ENCODE results near the gene CHST11.

The CHST11 gene

GRCh38 chr12:104694711-104695110 is 238.0 kb downstream of the CHST11 start:
- Histone ChIP-seq H3K4me3 (ENCODE audit: low read depth in 1 of 2, low read length in 2 of 2) (no peak overlapping the region), H3K27ac (ENCODE audit: low read depth, low read length) (no peak overlapping the region), H3K36me3 (ENCODE audit: insufficient read depth, low read length) (no peaks in the 10 kb centered on the region), H3K9me3 (ENCODE audit: low read length) (no peaks in the 10 kb centered on the region), H3K9ac (ENCODE audit: low read length) (no peak overlapping the region), H3K27me3 (ENCODE audit: control insufficient read depth in 1 of 2, insufficient read depth in 2 of 2, low read length in 2 of 2) (no peaks in the 10 kb centered on the region), H3K4me1 (ENCODE audit: insufficient read depth, low read length) (peaks cover 7% of the 10 kb centered on the region)

GRCh38 chr12:104695453-104696148 is 238.9 kb downstream of the CHST11 start:
- Histone ChIP-seq H3K27me3 (ENCODE audit: control insufficient read depth in 1 of 2, insufficient read depth in 2 of 2, low read length in 2 of 2) (no peaks in the 10 kb centered on the region), H3K4me3 (ENCODE audit: low read depth in 1 of 2, low read length in 2 of 2) (no peak overlapping the region), H3K9ac (ENCODE audit: low read length) (no peak overlapping the region), H3K27ac (ENCODE audit: low read depth, low read length) (no peak overlapping the region), H3K36me3 (ENCODE audit: insufficient read depth, low read length) (no peaks in the 10 kb centered on the region), H3K9me3 (ENCODE audit: low read length) (no peaks in the 10 kb centered on the region), H3K4me1 (ENCODE audit: insufficient read depth, low read length) (peaks cover 7% of the 10 kb centered on the region)

GRCh38 chr12:104697186-104697585 is 240.4 kb downstream of the CHST11 start:
- no peak overlapping the region for H3K9ac ChIP-seq (ENCODE audit: low read length)
- peaks cover 7% of the 10 kb centered on the region for H3K4me1 ChIP-seq (ENCODE audit: insufficient read depth, low read length)
- no peaks in the 10 kb centered on the region for H3K36me3 ChIP-seq (ENCODE audit: insufficient read depth, low read length)
- H3K27me3 ChIP-seq (ENCODE audit: control insufficient read depth in 1 of 2, insufficient read depth in 2 of 2, low read length in 2 of 2) = no peaks in the 10 kb centered on the region
- H3K27ac ChIP-seq (ENCODE audit: low read depth, low read length) = no peak overlapping the region
- no peaks in the 10 kb centered on the region for H3K9me3 ChIP-seq (ENCODE audit: low read length)
- H3K4me3 ChIP-seq (ENCODE audit: low read depth in 1 of 2, low read length in 2 of 2) = no peak overlapping the region

GRCh38 chr12:104698871-104699270 is 242.1 kb downstream of the CHST11 start:
- no peak overlapping the region for H3K4me3 ChIP-seq (ENCODE audit: low read depth in 1 of 2, low read length in 2 of 2)
- no peaks in the 10 kb centered on the region for H3K27me3 ChIP-seq (ENCODE audit: control insufficient read depth in 1 of 2, insufficient read depth in 2 of 2, low read length in 2 of 2)
- peaks cover 7% of the 10 kb centered on the region for H3K4me1 ChIP-seq (ENCODE audit: insufficient read depth, low read length)
- H3K36me3 ChIP-seq (ENCODE audit: insufficient read depth, low read length) = no peaks in the 10 kb centered on the region
- no peak overlapping the region for H3K27ac ChIP-seq (ENCODE audit: low read depth, low read length)
- no peaks in the 10 kb centered on the region for H3K9me3 ChIP-seq (ENCODE audit: low read length)
- no peak overlapping the region for H3K9ac ChIP-seq (ENCODE audit: low read length)

- Histone ChIP-seq H3K27me3 (ENCODE audit: control insufficient read depth in 1 of 2, insufficient read depth in 2 of 2, low read length in 2 of 2) (no peaks in the 10 kb centered on the region), H3K9ac (ENCODE audit: low read length) (no peak overlapping the region), H3K4me1 (ENCODE audit: insufficient read depth, low read length) (peaks cover 7% of the 10 kb centered on the region), H3K9me3 (ENCODE audit: low read length) (no peaks in the 10 kb centered on the region), H3K27ac (ENCODE audit: low read depth, low read length) (no peak overlapping the region), H3K4me3 (ENCODE audit: low read depth in 1 of 2, low read length in 2 of 2) (no peak overlapping the region), H3K36me3 (ENCODE audit: insufficient read depth, low read length) (no peaks in the 10 kb centered on the region)
Measured at GRCh38 chr12:104699489-104700190, 242.9 kb downstream of the CHST11 start.

- H3K36me3 ChIP-seq (ENCODE audit: insufficient read depth, low read length) = no peaks in the 10 kb centered on the region
- H3K4me1 ChIP-seq (ENCODE audit: insufficient read depth, low read length) = peaks cover 7% of the 10 kb centered on the region
- H3K4me3 ChIP-seq (ENCODE audit: low read depth in 1 of 2, low read length in 2 of 2) = no peak overlapping the region
- no peak overlapping the region for H3K9ac ChIP-seq (ENCODE audit: low read length)
- no peaks in the 10 kb centered on the region for H3K27me3 ChIP-seq (ENCODE audit: control insufficient read depth in 1 of 2, insufficient read depth in 2 of 2, low read length in 2 of 2)
- H3K27ac ChIP-seq (ENCODE audit: low read depth, low read length) = no peak overlapping the region
- H3K9me3 ChIP-seq (ENCODE audit: low read length) = no peaks in the 10 kb centered on the region
Measured at GRCh38 chr12:104700324-104700723, 243.6 kb downstream of the CHST11 start.

- H3K9ac ChIP-seq (ENCODE audit: low read length) = no peak overlapping the region
Measured at GRCh38 chr12:104701301-104701700, 244.6 kb downstream of the CHST11 start.

GRCh38 chr12:104701756-104702155 is 245.0 kb downstream of the CHST11 start:
- Histone ChIP-seq H3K9me3 (ENCODE audit: low read length) (no peaks in the 10 kb centered on the region), H3K27me3 (ENCODE audit: control insufficient read depth in 1 of 2, insufficient read depth in 2 of 2, low read length in 2 of 2) (no peaks in the 10 kb centered on the region), H3K4me1 (ENCODE audit: insufficient read depth, low read length) (no peaks in the 10 kb centered on the region), H3K27ac (ENCODE audit: low read depth, low read length) (no peak overlapping the region), H3K36me3 (ENCODE audit: insufficient read depth, low read length) (no peaks in the 10 kb centered on the region), H3K9ac (ENCODE audit: low read length) (no peak overlapping the region), H3K4me3 (ENCODE audit: low read depth in 1 of 2, low read length in 2 of 2) (no peak overlapping the region)

More at GRCh38 chr12:104701301-104701700, 244.6 kb downstream of the CHST11 start:
- H3K4me3 ChIP-seq (ENCODE audit: low read depth in 1 of 2, low read length in 2 of 2) = no peak overlapping the region
- H3K27ac ChIP-seq (ENCODE audit: low read depth, low read length) = no peak overlapping the region
- no peaks in the 10 kb centered on the region for H3K27me3 ChIP-seq (ENCODE audit: control insufficient read depth in 1 of 2, insufficient read depth in 2 of 2, low read length in 2 of 2)
- H3K36me3 ChIP-seq (ENCODE audit: insufficient read depth, low read length) = no peaks in the 10 kb centered on the region
- H3K4me1 ChIP-seq (ENCODE audit: insufficient read depth, low read length) = no peaks in the 10 kb centered on the region
- no peaks in the 10 kb centered on the region for H3K9me3 ChIP-seq (ENCODE audit: low read length)

GRCh38 chr12:104702565-104703139 is 245.9 kb downstream of the CHST11 start:
- Histone ChIP-seq H3K4me3 (ENCODE audit: low read depth in 1 of 2, low read length in 2 of 2) (no peak overlapping the region), H3K27ac (ENCODE audit: low read depth, low read length) (no peak overlapping the region), H3K4me1 (ENCODE audit: insufficient read depth, low read length) (no peaks in the 10 kb centered on the region)

GRCh38 chr12:104703372-104703771 is 246.6 kb downstream of the CHST11 start:
- Histone ChIP-seq H3K4me1 (ENCODE audit: insufficient read depth, low read length) (no peaks in the 10 kb centered on the region), H3K4me3 (ENCODE audit: low read depth in 1 of 2, low read length in 2 of 2) (no peak overlapping the region), H3K9me3 (ENCODE audit: low read length) (no peaks in the 10 kb centered on the region), H3K36me3 (ENCODE audit: insufficient read depth, low read length) (no peaks in the 10 kb centered on the region), H3K27me3 (ENCODE audit: control insufficient read depth in 1 of 2, insufficient read depth in 2 of 2, low read length in 2 of 2) (no peaks in the 10 kb centered on the region), H3K9ac (ENCODE audit: low read length) (no peak overlapping the region), H3K27ac (ENCODE audit: low read depth, low read length) (no peak overlapping the region)

More at GRCh38 chr12:104702565-104703139, 245.9 kb downstream of the CHST11 start:
- Histone ChIP-seq H3K9me3 (ENCODE audit: low read length) (no peaks in the 10 kb centered on the region), H3K36me3 (ENCODE audit: insufficient read depth, low read length) (no peaks in the 10 kb centered on the region), H3K9ac (ENCODE audit: low read length) (no peak overlapping the region), H3K27me3 (ENCODE audit: control insufficient read depth in 1 of 2, insufficient read depth in 2 of 2, low read length in 2 of 2) (no peaks in the 10 kb centered on the region)

- Histone ChIP-seq H3K27me3 (ENCODE audit: control insufficient read depth in 1 of 2, insufficient read depth in 2 of 2, low read length in 2 of 2) (no peaks in the 10 kb centered on the region), H3K27ac (ENCODE audit: low read depth, low read length) (no peak overlapping the region), H3K36me3 (ENCODE audit: insufficient read depth, low read length) (no peaks in the 10 kb centered on the region), H3K9ac (ENCODE audit: low read length) (no peak overlapping the region), H3K4me3 (ENCODE audit: low read depth in 1 of 2, low read length in 2 of 2) (no peak overlapping the region), H3K9me3 (ENCODE audit: low read length) (no peaks in the 10 kb centered on the region), H3K4me1 (ENCODE audit: insufficient read depth, low read length) (no peaks in the 10 kb centered on the region)
Measured at GRCh38 chr12:104704224-104704779, 247.6 kb downstream of the CHST11 start.
